Measurements from ENCODE around the gene NPIPA1. TPM values are rescaled to one million over a fixed set of nuclear protein-coding genes. Genes with fewer than 3 reads are reported as not detected.
"Not testable (repeated sequence)": the region's sequence is repeated elsewhere in the genome, so short reads cannot be mapped to it uniquely, and the experiment has no call there.

The NPIPA1 gene
- total RNA-seq, 2 donors from 2014 or later, result 52.2 to 56.3 TPM

DNA sequence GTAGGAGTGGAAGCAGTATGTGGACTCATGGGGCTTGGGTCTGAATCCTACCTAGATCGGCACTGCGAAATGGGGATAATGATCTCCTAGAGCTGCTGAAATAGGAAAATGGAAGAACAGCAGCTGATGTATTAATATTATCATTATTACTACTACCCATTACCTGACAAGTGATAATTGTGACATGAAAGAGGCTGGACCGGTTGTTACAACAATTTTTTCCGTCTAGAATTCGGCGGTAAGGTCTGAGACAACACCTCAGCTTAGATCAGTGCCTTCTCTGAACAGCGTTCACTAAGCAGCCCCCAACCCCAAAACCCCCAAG lies 37.0 kb downstream of the NPIPA1 start:
- DNase-seq; ATAC-seq; intact Hi-C loops (cut with DNase I): not testable (repeated sequence)

DNA sequence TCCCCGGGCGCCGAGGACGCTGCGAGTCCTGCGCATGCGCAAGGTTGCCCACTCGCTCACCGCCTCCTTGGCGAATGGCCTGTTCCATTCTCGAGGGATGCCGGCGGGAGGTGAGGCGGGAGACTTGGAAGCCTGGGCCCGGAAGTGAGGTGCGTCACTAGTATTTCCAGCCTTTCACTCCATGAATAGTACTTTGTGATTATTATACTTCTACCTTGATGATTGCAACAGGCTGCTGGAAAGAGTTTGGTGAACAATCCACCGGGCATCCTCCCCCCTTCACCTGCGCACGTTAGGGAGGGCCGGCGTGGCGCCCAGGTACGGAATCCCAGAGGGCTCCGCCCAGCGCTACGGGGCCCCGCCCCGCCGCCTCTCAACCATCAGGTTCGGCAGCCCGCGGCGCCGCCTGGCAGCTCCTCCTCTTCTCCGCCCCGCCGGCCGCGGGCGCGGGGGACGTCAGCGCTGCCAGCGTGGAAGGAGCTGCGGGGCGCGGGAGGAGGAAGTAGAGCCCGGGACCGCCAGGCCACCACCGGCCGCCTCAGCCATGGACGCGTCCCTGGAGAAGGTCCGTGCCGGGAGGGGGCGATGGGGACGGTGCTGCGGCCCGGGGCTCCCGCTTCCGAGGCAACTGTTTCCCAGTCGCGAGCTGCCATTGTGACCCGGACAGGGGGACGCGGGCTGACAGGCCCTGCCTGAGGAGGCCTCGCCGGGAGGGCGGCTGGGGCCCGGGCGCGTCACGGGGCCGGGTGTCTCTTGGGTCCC lies 37.6 kb downstream of the NPIPA1 start, which contains the start of gene PDXDC1:
Gene PDXDC1 (plus strand): TSS at position 371 of the 762 bp plus-strand sequence. CDS start 174 bp downstream, at position 545.
- DNase-seq (peak; percentile 96), ATAC-seq (peak; percentile 96 to 97)
- intact Hi-C loops (cut with DNase I), result not testable (repeated sequence)

DNA sequence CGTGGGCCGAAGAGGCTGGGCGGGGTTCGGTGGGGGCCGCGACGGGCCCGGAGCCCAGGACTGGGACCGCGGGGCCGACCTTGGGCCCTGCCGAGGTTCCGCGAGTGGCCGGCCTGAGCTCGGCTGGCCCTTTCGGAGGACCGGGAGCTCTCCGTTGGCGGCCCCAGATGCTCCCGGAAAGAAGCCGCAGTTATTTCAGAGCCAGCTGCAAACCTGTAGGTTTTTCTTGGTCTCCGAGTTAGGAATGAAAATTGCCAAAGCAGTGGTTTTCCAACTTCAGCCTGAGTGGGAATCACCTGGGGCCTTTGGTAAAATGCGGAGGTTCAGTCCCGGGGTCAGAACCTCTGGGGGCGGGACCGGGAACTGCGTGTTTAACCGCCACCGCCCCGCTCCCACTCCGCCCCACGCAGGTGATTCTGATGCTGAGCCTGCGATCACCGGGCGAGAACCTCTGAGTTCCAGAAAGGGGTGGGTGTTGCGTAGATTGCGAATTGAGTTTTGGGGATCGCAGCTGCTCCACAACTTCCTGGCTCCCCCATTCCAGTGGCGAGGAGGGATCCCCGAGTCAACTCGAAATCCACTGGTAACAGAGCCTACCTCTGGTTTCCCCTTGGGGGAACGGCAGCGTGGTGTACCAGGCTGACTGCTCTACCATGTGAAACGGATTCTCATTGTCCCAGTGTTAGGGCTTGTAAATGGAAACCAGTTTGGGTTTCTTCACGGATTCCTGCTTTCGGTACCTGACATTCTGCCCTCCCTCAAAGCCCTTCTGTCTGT lies 38.4 kb downstream of the NPIPA1 start:
- DNase-seq (peak; percentile 55), ATAC-seq (peak; percentile 31 to 64)
- intact Hi-C loops (cut with DNase I), result not testable (repeated sequence)

DNA sequence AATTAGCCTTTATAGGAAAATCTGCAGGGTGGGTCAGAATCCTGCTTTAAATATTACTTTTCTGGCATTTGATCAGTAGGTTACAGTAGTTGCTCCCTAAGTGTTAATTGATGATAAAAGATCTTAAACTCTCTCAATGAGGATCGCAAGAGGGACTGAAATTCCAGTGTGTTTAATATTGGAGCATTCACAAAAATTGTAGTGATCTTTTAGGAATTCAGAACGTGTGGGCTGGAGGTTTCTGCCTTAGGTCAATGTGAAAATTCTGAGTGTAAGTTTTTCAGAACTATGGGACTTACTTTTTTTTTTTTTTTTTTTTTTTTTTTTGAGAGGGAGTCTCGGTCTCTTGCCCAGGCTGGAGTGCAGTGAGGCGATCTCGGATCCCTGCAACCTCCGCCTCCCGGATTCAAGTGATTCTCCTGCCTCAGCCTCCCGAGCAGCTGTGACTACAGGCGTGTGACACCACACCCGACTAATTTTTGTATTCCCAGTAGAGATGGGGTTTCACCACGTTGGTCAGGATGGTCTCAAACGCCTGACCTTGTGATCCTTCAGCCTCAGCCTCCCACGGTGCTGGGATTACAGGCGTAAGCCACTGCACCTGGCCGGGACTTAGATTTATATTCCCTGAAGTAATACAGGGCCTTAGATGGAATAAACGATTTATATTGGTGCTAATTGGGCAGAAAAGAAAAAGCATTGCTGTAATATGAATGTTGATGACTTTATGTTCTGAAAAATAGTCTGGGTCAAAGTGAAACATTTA lies 39.9 kb downstream of the NPIPA1 start:
- DNase-seq; intact Hi-C loops (cut with DNase I); ATAC-seq: not testable (repeated sequence)

DNA sequence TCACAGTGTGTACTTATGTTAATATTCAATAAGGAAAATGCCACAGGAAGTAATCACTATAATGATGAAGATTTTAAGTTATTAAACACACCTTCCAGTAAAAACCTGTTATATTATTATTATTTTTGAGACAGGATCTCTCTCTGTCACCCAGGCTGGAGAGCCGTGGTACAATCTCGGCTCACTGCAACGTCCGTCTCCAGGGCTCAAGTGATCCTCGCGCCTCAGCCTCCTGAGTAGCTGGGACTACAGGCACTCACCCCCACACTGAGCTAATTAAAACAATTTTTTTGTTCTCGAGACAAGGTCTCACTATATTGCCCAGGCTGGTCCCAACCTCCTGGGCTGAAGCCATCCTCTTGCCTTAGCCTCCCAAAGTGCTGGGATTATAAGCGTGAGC lies 41.0 kb downstream of the NPIPA1 start:
- intact Hi-C loops (cut with DNase I); DNase-seq; ATAC-seq: not testable (repeated sequence)

DNA sequence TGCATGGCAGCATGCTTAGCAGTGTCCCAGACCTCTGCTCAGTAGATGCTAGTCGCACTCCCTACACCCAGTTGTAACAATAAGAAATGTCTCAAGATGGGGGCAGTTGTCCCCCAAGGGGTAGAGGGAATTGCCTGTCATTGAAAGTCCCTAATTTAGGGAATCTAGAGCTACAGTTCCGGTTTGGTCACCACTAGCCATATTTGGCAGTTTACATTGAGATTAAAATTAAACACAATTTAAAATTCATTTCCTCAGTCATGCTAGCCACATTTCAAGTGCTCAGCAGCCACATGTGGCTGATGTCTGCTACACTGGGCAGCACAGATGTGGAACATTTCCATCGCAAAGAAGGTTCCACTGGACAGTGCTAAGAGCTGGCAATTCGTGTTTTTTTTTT lies 41.7 kb downstream of the NPIPA1 start:
- intact Hi-C loops (cut with DNase I); ATAC-seq; DNase-seq: not testable (repeated sequence)

DNA sequence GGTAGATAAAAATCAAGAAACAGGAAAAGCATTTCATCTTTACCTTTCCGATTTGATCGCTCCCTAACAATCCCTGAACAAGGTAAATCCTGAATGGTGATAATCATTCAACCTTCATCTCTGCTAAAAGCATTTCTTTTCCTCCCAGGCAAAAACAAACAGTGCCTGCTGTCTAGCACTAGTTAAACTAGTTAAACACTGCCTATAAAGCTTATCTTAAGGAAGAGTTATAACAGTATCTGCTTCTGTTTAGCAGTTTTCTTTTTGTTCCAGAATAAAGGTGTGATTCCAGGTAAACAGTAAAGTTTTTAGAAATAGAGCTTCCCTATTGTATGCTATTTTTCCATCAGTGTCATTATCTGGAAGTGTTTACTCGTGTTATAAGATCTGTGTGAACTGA lies 44.0 kb downstream of the NPIPA1 start:
- intact Hi-C loops (cut with DNase I); ATAC-seq; DNase-seq: not testable (repeated sequence)

DNA sequence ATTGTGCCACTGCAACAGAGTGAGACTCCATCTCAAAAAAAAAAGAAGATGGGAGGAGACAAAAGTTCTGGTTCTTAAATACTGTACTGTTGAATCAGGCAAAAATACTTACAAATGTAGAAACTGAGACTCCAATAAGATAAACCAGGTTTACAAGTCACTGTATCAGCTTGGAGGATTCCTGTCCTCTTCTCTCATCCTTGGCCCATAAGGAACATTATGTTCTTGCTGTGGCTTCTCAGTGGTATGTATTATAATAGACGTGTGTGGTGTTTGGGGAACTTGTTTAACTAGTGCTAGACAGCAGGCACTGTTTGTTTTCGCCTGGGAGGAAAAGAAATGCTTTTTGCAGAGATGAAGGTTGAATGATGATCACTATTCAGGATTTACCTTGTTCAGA lies 45.3 kb downstream of the NPIPA1 start:
- intact Hi-C loops (cut with DNase I); DNase-seq: not testable (repeated sequence)
- ATAC-seq, result peak in 1 of 2 donors; percentile 31

DNA sequence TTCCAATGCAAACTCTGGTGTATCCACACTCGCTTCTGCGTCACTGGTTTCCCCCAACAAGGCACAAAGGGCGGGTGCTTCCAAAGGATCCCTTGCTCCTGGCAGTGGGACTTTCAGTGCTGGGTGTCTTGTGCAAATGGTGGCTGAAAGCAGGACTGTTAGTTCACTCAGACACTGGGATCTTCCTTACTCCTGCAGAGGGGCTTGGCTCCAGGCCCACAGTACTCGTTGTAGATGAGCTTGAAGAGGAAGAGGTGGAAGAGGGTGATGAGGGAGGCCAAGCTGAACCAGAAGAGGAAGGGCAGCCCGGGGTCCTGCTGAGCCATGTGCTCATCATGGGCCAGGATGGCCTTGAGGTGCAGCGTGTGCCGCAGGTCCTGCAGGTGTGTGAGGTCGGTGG lies 50.8 kb downstream of the NPIPA1 start:
- intact Hi-C loops (cut with DNase I); ATAC-seq; DNase-seq: not testable (repeated sequence)

DNA sequence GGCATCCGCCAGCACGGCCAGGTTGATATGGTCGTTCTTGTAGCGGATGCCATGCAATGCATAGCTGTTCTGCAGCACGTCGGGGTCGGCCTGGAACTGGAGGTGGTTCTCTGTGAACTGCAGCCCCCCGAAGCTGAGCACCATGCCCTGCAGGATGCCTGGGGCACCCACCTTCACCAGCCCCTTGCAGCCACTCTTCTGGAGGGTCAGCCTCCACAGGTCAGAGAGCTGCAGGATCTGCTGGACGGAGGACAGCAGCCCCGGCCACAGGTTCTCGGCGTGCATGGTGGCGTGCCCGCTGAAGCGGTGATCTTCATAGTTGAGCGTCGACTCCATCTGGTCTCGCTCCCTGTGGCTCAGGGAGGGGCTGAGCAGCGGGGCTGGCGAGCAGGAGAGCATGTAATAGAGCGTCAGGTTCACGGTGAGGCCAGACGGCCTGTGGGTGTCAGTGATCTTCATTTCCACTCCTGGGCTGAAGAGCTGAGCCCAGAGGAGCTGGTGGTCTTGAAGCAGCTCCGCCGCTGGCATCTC lies 51.5 kb downstream of the NPIPA1 start:
- peak; percentile 15 to 27 for ATAC-seq
- DNase-seq; intact Hi-C loops (cut with DNase I): not testable (repeated sequence)

DNA sequence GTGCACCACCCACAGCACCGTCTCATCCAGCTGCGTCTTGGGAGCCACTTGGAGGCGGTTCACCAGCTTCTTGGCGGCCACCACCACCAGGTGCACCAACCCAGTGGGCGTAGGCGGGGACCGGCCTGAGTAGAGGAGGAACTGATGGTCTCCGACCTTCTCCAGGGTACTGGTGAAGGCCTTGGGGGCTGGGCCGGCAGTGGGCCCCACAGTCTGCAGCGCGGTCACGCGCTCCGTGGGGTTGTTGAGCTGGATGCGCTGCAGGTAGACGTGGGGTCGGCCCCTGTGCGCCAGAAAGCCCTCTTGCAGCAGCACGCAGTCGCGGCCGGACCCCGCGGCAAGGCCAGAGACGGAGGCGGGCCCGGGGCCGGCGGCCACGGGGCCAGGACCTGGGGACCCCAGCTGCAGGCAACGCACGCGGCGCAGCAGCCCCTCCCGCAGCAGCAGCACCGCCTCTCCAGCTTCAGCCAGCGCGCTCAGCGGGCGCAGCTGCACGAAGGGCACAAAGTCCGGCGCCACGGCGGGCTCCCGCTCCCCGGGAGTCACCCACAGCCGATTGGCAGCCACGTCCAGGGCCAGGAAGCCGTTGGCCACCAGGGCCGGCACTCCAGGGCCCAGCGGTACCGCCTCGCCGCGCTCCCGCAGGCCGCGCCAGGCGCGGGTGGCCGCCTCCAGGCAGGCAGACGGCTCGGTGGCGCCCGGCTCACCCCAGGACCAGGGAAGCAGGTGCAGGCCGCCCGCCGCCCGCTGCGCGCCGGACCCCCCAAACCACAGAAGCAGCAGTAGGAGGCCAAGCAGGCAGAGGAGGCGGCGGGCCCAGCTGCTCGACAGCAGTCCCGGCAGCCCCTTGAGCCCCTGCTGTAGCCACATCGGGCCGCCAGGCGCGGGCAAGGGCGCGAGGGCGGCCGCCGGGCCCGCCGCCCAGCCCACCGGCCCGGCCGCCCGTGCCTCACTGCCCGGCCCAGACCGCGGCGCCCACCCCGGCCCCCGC lies 52.3 kb downstream of the NPIPA1 start:
- ATAC-seq, result peak; percentile 39 to 41
- DNase-seq; intact Hi-C loops (cut with DNase I): not testable (repeated sequence)

DNA sequence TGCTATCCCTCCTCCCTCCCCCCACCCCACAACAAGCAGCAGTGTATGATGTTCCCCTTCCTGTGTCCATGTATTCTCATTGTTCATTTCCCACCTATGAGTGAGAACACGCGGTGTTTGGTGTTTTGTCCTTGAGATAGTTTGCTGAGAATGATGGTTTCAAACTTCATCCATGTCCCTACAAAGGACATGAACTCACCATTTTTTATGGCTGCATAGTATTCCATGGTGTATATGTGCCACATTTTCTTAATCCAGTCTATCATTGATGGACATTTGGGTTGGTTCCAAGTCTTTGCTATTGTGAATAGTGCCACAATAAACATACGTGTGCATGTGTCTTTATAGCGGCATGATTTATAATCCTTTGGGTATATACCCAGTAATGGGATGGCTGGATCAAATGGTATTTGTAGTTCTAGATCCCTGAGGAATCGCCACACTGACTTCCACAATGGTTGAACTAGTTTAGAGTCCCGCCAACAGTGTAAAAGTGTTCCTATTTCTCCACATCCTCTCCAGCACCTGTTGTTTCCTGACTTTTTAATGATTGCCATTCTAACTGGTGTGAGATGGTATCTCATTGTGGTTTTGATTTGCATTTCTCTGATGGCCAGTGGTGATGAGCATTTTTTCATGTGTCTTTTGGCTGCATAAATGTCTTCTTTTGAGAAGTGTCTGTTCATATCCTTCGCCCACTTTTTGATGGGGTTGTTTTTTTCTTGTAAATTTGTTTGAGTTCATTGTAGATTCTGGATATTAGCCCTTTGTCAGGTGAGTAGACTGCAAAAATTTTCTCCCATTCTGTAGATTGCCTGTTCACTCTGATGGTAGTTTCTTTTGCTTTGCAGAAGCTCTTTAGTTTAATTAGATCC lies 56.3 kb downstream of the NPIPA1 start:
- DNase-seq; intact Hi-C loops (cut with DNase I); ATAC-seq: not testable (repeated sequence)

DNA sequence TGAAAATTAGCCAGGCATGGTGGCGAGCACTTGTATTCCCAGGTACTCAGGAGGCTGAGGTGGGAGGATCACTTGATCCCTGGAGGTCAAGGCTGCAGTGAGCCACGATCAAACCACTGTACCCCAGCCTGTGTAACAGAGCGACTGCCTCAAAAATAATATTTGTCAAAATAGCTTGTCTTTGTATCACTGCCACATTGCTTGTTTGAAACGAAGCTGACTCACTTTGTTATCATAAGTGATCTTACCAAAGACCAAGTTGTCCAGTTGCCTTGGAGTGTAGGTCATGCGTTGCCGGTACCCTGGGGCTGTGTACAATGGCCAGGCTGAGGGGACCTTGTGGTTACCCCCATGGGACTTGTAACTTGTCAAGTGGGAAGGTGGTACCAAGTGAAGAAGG lies 59.5 kb downstream of the NPIPA1 start:
- ATAC-seq, result peak in 1 of 2 donors; percentile 36
- intact Hi-C loops (cut with DNase I); DNase-seq: not testable (repeated sequence)

DNA sequence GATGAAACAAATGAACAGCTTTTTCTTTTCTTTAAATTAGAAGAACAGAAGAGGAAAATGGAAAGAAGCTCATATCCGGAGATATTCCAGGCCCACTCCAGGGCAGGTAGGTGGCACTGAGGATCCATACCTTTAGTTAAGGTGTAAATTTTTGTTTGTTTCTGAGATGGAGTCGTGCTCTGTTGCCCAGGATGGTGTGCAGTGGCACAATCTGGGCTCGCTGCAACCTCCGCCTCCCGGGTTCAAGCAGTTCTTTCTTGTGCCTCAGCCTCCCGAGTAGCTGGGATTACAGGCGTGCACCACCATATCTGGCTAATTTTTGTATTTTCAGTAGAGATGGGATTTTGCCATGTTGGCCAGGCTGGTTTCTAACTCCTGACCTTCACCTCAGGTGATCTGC lies 61.1 kb downstream of the NPIPA1 start:
- ATAC-seq; intact Hi-C loops (cut with DNase I); DNase-seq: not testable (repeated sequence)

DNA sequence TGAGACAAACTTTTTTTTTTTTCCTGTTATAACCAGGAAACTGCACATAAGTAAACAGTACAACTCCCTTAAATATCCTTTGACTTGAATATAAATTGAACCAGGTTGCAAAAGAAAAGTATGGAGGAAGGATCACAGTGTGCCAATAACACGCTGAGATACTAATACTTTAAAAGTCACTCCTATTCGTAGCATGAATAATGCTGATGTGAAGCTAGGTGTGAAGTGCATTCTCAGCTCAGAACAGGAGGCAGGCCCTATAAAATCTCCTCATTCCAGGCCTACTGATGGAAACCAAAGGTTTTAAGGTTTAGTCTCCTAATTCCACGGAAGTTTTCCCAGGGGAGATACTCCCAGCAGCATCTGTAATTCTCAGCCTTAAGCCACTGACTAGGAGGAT lies 62.6 kb downstream of the NPIPA1 start:
- not testable (repeated sequence) for ATAC-seq

More for the DNA sequence above, 62.6 kb downstream of the NPIPA1 start:
- DNase-seq; intact Hi-C loops (cut with DNase I): not testable (repeated sequence)
